Endothelial cell of umbilical vein (primary cell): ENCODE measurements around the gene CAMTA1.

Source experiments
- CTCF ChIP-seq, 2 donors: IDR thresholded peaks; 1 replicate in 1 of 2; 2 replicates in 1 of 2; pipeline ENCODE4 v1.5.1; 2011; ENCODE audit warnings: low read length in 2 of 2, mild to moderate bottlenecking in 2 of 2, moderate library complexity in 2 of 2, control low read depth in 1 of 2, inconsistent platforms in 1 of 2, low read depth in 1 of 2; ENCODE audit not compliant: insufficient read depth in 1 of 2; ENCODE audit errors: extremely low read depth in 1 of 2
- EZH2 ChIP-seq: IDR thresholded peaks from 2 replicates; pipeline ENCODE4 v1.6.1; 2012; ENCODE audit warnings: borderline replicate concordance, low read depth, mild to moderate bottlenecking, moderate library complexity, low read length, inconsistent platforms; ENCODE audit not compliant: severe bottlenecking

- TF ChIP-seq CTCF (IDR thresholded peaks at IDR 0.05; ENCODE audit: extremely low read depth in 1 of 2, insufficient read depth in 1 of 2, low read depth in 1 of 2, low read length in 2 of 2) (no peak), EZH2 (no peak)
Observed at GRCh38 chr1:7504438-7504720, 719.1 kb downstream of the CAMTA1 start.
